Activated CD8-positive, alpha-beta T cell treated with anti-CD3 and anti-CD28 coated beads, Interleukin-2, amount 10 ng/mL, durations not matched to agents 7 days and 5 days (primary cell): Measurements from ENCODE around the gene CCZ1. TPM values are rescaled to one million over a fixed set of nuclear protein-coding genes. Genes with fewer than 3 reads are reported as not detected.
A peak's percentile ranks its signal among the peaks of the same experiment; 100 is the strongest.
"Not testable (repeated sequence)": the region's sequence is repeated elsewhere in the genome, so short reads cannot be mapped to it uniquely, and the experiment has no call there.

Experiments used
- ATAC-seq: fragments of 150-1000 bp; cut with Tn5 transposase; one replicate; pipeline ENCODE4 v1.10.0; 2021; ENCODE audit warnings: moderate library complexity
- CTCF ChIA-PET: fragments of 350-600 bp; sonication (Branson Sonifier 250); formaldehyde crosslinking; loops from one replicate; lab custom pipeline; 2021; ENCODE audit warnings: antibody characterized with exemption; lab: Charles Lee
- POLR2A ChIA-PET: fragments of 350-600 bp; sonication (Branson Sonifier 250); formaldehyde crosslinking; loops from one replicate; lab custom pipeline; 2021; ENCODE audit warnings: antibody characterized with exemption; lab: Charles Lee
- DNase-seq: peaks from one replicate; pipeline ENCODE4 v3.0.0-alpha.2; 2020
- H3K27ac Mint-ChIP-seq: one replicate; pipeline ENCODE4 v1.8.0; 2021; ENCODE audit warnings: mild to moderate bottlenecking, mixed read lengths
- H3K27me3 Mint-ChIP-seq: one replicate; pipeline ENCODE4 v1.8.0; 2021; ENCODE audit warnings: low read depth, mixed read lengths
- H3K36me3 Mint-ChIP-seq: one replicate; pipeline ENCODE4 v1.8.0; 2021; ENCODE audit warnings: low read depth, mixed read lengths
- H3K4me1 Mint-ChIP-seq: one replicate; pipeline ENCODE4 v1.8.0; 2021; ENCODE audit warnings: low read depth, mixed read lengths
- H3K4me3 Mint-ChIP-seq: one replicate; pipeline ENCODE4 v1.8.0; 2021; ENCODE audit warnings: mild to moderate bottlenecking, mixed read lengths
- H3K9me3 Mint-ChIP-seq: one replicate; pipeline ENCODE4 v1.8.0; 2022; ENCODE audit warnings: mixed read lengths; ENCODE audit not compliant: insufficient read depth
- total RNA-seq, 2 experiments: library from RNA; stranded (reverse); gene quantifications; one replicate each; pipeline ENCODE4 v1.2.3, GENCODE V29; 2021

CCZ1 gene
- total RNA-seq, 2 experiments from 2014 or later, result 105 to 121 TPM

- no peak for DNase-seq
- ChIA-PET CTCF (interaction anchor here (1.6 kb wide), 1 partner anchor 11 kb away, joined by 5 read pairs; no protein-coding TSS in a partner anchor), POLR2A (no interaction called here)
- no peak overlapping the region for H3K27ac Mint-ChIP-seq
- H3K27me3 Mint-ChIP-seq, result no peaks in the 10 kb centered on the region
- H3K36me3 Mint-ChIP-seq, result no peaks in the 10 kb centered on the region
- H3K9me3 Mint-ChIP-seq, result no peaks in the 10 kb centered on the region
- no peak overlapping the region for H3K4me3 Mint-ChIP-seq
- no peak for ATAC-seq
- no peaks in the 10 kb centered on the region for H3K4me1 Mint-ChIP-seq
These were observed 28.2 kb upstream of the CCZ1 start for GRCh38 chr7:5870311-5870710.

- CTCF ChIA-PET, result no interaction called here
- H3K4me1 Mint-ChIP-seq, result no peaks in the 10 kb centered on the region
- H3K4me3 Mint-ChIP-seq, result no peak overlapping the region
- no peaks in the 10 kb centered on the region for H3K36me3 Mint-ChIP-seq
- no peaks in the 10 kb centered on the region for H3K9me3 Mint-ChIP-seq
- H3K27ac Mint-ChIP-seq, result no peak overlapping the region
- ATAC-seq, result no peak
- POLR2A ChIA-PET, result no interaction called here
- no peaks in the 10 kb centered on the region for H3K27me3 Mint-ChIP-seq
- no peak for DNase-seq
These were observed 26.2 kb upstream of the CCZ1 start for GRCh38 chr7:5872326-5872725.

- H3K4me3 Mint-ChIP-seq, H3K36me3 Mint-ChIP-seq, H3K9me3 Mint-ChIP-seq, H3K4me1 Mint-ChIP-seq, CTCF ChIA-PET, POLR2A ChIA-PET, H3K27ac Mint-ChIP-seq, ATAC-seq, H3K27me3 Mint-ChIP-seq, DNase-seq: not testable (repeated sequence)
These were observed 18.9 kb upstream of the CCZ1 start for GRCh38 chr7:5879591-5879990.

GRCh38 chr7:5880106-5880505 lies 18.4 kb upstream of the CCZ1 start:
- POLR2A ChIA-PET, ATAC-seq, H3K9me3 Mint-ChIP-seq, CTCF ChIA-PET, DNase-seq, H3K36me3 Mint-ChIP-seq, H3K27ac Mint-ChIP-seq, H3K27me3 Mint-ChIP-seq, H3K4me1 Mint-ChIP-seq, H3K4me3 Mint-ChIP-seq: not testable (repeated sequence)

- POLR2A ChIA-PET, H3K4me3 Mint-ChIP-seq, DNase-seq, H3K36me3 Mint-ChIP-seq, ATAC-seq, H3K27ac Mint-ChIP-seq, H3K9me3 Mint-ChIP-seq, H3K27me3 Mint-ChIP-seq, H3K4me1 Mint-ChIP-seq: not testable (repeated sequence)
- CTCF ChIA-PET, result interaction anchor here (1.0 kb wide), 1 partner anchor 438 kb away, joined by 4 read pairs; no protein-coding TSS in a partner anchor
These were observed 14.1 kb upstream of the CCZ1 start for GRCh38 chr7:5884431-5884830.

DNA sequence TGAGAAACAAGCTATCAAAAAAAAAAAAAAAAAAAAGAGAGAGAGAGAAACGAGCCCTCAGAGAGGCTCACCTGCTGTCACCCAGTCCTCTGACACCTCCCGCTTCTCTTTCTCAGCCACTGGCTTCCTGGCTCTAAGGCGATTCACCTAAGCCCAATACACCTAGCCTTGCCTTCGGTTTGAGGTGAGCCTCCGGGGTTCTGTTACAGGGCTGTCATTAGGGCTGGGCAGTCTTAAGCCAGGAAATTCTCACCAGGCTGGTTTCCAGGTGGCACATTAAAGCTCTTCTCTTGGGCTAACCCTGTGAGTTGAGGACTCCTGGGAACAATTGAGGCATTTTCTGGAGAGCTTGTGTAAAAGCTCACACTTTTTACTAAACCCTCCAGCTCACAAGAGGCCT lies 10.5 kb upstream of the CCZ1 start:
- H3K27ac Mint-ChIP-seq, POLR2A ChIA-PET, H3K9me3 Mint-ChIP-seq, ATAC-seq, H3K4me1 Mint-ChIP-seq, H3K36me3 Mint-ChIP-seq, CTCF ChIA-PET, H3K4me3 Mint-ChIP-seq, H3K27me3 Mint-ChIP-seq, DNase-seq: not testable (repeated sequence)

GRCh38 chr7:5890244-5890643 lies 8.3 kb upstream of the CCZ1 start:
- POLR2A ChIA-PET, H3K27ac Mint-ChIP-seq, H3K9me3 Mint-ChIP-seq, H3K36me3 Mint-ChIP-seq, DNase-seq, H3K27me3 Mint-ChIP-seq, ATAC-seq, H3K4me1 Mint-ChIP-seq, H3K4me3 Mint-ChIP-seq, CTCF ChIA-PET: not testable (repeated sequence)

DNA sequence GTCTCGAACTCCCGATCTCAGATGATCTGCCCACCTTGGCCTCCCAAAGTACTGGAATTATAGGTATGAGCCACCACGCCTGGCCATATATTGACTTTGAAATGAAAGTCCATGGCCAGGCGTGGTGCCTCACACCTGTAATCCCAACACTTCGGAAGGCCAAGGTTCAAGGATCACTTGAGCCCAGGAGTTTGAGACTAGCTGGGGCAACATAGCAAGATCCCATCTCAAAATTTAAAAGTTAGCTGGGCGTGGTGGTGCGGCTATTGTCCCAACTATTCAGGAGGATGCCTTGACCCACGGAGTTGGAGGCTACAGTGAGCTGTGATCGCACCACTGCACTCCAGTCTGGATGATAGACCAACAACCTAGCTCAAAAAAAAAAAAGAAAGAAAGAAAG lies 6.0 kb upstream of the CCZ1 start:
- Mint-ChIP-seq H3K4me1 (no peaks in the 10 kb centered on the region), H3K27me3 (no peaks in the 10 kb centered on the region), H3K36me3 (no peaks in the 10 kb centered on the region), H3K27ac (no peak overlapping the region), H3K9me3 (no peaks in the 10 kb centered on the region), H3K4me3 (no peak overlapping the region)
- DNase-seq (no peak), ATAC-seq (no peak)
- CTCF ChIA-PET, result no interaction called here
- POLR2A ChIA-PET, result no interaction called here

DNA sequence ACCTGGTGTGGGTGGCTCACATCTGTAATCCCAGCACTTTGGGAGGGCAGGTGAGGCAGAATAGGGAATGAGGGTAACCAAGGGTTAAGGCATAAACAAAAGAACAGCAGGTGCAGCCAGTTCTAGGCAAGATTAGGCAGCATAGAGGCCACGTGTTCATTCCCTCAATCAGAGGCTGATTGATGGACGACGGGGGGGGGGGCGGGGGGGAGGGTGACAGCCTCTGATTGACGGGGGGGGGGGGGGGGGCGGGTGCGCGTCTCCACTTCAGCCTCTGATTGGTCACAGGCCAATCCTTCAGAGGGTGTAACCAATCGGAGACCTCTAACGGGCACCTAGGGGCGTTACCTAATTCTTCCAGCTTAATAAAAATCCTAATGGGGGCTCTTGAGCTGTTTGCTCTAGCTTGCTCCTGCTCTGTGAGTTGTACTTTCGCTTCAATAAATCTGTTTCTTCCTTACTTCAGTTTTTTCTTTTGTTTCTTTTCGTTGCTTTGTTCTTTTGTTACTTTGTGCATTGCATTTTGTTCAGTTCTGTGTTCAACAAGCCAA lies 1.1 kb upstream of the CCZ1 start:
- peak overlapping the region; percentile 57 for H3K4me3 Mint-ChIP-seq
- POLR2A ChIA-PET, H3K4me1 Mint-ChIP-seq, H3K9me3 Mint-ChIP-seq, H3K36me3 Mint-ChIP-seq, CTCF ChIA-PET, ATAC-seq, DNase-seq, H3K27me3 Mint-ChIP-seq: not testable (repeated sequence)
- H3K27ac Mint-ChIP-seq, result peak overlapping the region; percentile 57

DNA sequence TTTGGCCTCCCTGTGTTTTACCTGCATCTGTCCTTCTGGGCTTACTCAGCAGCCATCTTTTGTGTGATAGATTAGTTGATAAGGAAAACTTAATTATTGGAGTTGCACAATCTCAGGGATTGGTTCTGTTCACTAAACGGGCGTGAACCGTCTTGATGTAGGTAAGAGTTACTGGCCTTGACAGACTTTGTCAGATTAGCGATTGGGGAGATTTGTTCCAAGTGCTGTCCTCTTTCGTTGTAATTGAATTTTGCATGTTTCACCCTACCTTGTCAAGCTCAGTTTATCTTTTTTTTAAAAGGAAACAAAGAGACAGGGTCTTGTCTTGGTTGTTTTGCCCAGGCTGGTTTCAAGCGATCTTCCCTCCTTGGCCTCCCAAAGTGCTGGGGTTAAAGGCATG lies 4.5 kb downstream of the CCZ1 start:
- DNase-seq, POLR2A ChIA-PET, H3K4me1 Mint-ChIP-seq, ATAC-seq, H3K27me3 Mint-ChIP-seq, H3K27ac Mint-ChIP-seq, H3K4me3 Mint-ChIP-seq, CTCF ChIA-PET, H3K9me3 Mint-ChIP-seq: not testable (repeated sequence)
- H3K36me3 Mint-ChIP-seq, result peaks cover 20% of the 10 kb centered on the region

DNA sequence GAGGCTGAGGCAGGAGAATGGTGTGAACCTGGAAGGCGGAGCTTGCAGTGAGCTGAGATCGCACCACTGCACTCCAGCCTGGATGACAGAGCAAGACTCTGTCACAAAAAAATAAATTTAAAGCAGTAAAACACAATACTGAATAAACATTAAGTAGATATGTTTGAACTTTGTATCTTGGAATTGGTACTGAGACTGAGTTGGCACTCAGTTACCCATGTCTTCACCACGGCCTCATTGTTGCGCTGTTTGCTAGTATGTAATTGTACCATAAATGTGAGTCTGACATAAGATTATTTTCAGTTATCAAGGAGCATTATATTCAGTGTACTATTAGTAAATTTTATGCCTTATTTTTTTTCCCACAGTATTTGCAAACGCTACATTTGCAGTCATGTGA lies 6.2 kb downstream of the CCZ1 start:
- POLR2A ChIA-PET, H3K9me3 Mint-ChIP-seq, H3K4me1 Mint-ChIP-seq, ATAC-seq, CTCF ChIA-PET, H3K4me3 Mint-ChIP-seq, H3K27me3 Mint-ChIP-seq, DNase-seq, H3K27ac Mint-ChIP-seq: not testable (repeated sequence)
- peaks cover 24% of the 10 kb centered on the region for H3K36me3 Mint-ChIP-seq

GRCh38 chr7:5908835-5909234 lies 10.3 kb downstream of the CCZ1 start:
- POLR2A ChIA-PET, CTCF ChIA-PET, H3K9me3 Mint-ChIP-seq, H3K27me3 Mint-ChIP-seq, H3K4me1 Mint-ChIP-seq, H3K4me3 Mint-ChIP-seq, H3K27ac Mint-ChIP-seq, ATAC-seq, DNase-seq: not testable (repeated sequence)
- H3K36me3 Mint-ChIP-seq, result peaks cover 21% of the 10 kb centered on the region

DNA sequence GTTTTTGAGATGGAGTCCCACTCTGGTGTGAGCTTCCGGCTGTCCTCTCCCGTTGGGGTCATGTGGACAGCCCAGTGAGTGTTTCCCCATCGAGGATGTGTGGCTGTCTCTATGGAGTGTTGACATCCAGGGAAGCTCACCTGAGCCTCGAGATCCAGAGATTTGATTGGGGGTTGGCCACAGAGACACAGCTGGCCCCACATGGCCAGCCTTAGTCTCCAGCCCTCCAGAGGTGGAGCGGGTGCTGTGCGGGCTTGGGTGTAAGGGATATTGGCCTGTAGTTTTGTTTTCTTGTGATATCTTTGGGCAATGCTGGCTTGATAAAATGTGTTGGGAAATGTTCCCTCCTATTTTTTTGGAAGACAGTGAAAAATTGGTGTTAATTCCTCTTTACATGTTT lies 18.0 kb downstream of the CCZ1 start:
- H3K27ac Mint-ChIP-seq, H3K4me3 Mint-ChIP-seq, H3K36me3 Mint-ChIP-seq, H3K27me3 Mint-ChIP-seq, H3K9me3 Mint-ChIP-seq, CTCF ChIA-PET, DNase-seq, POLR2A ChIA-PET, ATAC-seq, H3K4me1 Mint-ChIP-seq: not testable (repeated sequence)
